Panc1 (cell line): Measurements from ENCODE around the gene DBP. TPM values are rescaled to one million over a fixed set of nuclear protein-coding genes. Genes with fewer than 3 reads are reported as not detected.

Source experiments
- ATAC-seq: fragments of 200-7000 bp; cut with Tn5 transposase; 2 replicates; pipeline ENCODE4 v1.9.1; 2020; ENCODE audit warnings: mild to moderate bottlenecking, moderate library complexity
- BruUV-seq: library from RNA; stranded (reverse); fragments of 400-500 nt; replicated peaks from 2 replicates; lab custom pipeline; 2021; lab: Mats Ljungman, UMichigan
- CTCF ChIA-PET: fragments of 300-600 bp; sonication (Branson Sonifier 250); formaldehyde crosslinking; loops from one replicate; lab custom pipeline; 2022; ENCODE audit warnings: antibody characterized with exemption; lab: Charles Lee
- POLR2A ChIA-PET: fragments of 300-600 bp; sonication (Branson Sonifier 250); formaldehyde crosslinking; loops from one replicate; lab custom pipeline; 2022; ENCODE audit warnings: antibody characterized with exemption; lab: Charles Lee
- DNase-seq: peaks from one replicate; pipeline ENCODE4 v3.0.0-alpha.2; 2010; ENCODE audit warnings: low read depth, low spot score
- H3K27ac ChIP-seq: 2 replicates; pipeline ENCODE4 v1.5.1; 2011; ENCODE audit warnings: mild to moderate bottlenecking, low read length, inconsistent platforms
- H3K27me3 ChIP-seq: fragments of 200-500 bp; sonication (Bioruptor generic); 2 replicates; pipeline ENCODE4 v1.6.0; 2014; ENCODE audit warnings: low read length, inconsistent platforms; ENCODE audit not compliant: control insufficient read depth, insufficient read depth
- H3K36me3 ChIP-seq: fragments of 200-500 bp; sonication (Bioruptor generic); 2 replicates; pipeline ENCODE4 v1.5.1; 2014; ENCODE audit warnings: inconsistent platforms, mild to moderate bottlenecking, low read length, moderate library complexity; ENCODE audit not compliant: control insufficient read depth, insufficient read depth
- H3K4me1 ChIP-seq: 2 replicates; pipeline ENCODE4 v1.5.1; 2011; ENCODE audit warnings: inconsistent platforms, mild to moderate bottlenecking, low read length, moderate library complexity; ENCODE audit not compliant: control insufficient read depth, insufficient read depth
- H3K4me3 ChIP-seq, 2 experiments: 2 replicates each; pipeline ENCODE4 v1.5.1; 2011 to 2012; ENCODE audit warnings: low read depth in 2 of 2, low read length in 2 of 2, mild to moderate bottlenecking in 2 of 2, inconsistent platforms in 1 of 2, moderate library complexity in 1 of 2
- H3K9me3 ChIP-seq: fragments of 200-500 bp; sonication (Bioruptor generic); 2 replicates; pipeline ENCODE4 v1.5.1; 2014; ENCODE audit warnings: low read depth, mild to moderate bottlenecking, inconsistent platforms, low read length, moderate library complexity; ENCODE audit not compliant: control insufficient read depth, insufficient read depth
- POLR2AphosphoS5 ChIP-seq: IDR thresholded peaks from 2 replicates; pipeline ENCODE4 v1.6.1; 2012; ENCODE audit warnings: mild to moderate bottlenecking, low read depth, low read length, moderate library complexity
- SIN3A ChIP-seq: IDR thresholded peaks from 2 replicates; pipeline ENCODE4 v1.6.1; 2012; ENCODE audit warnings: low read depth, mild to moderate bottlenecking, low read length, moderate library complexity, borderline replicate concordance; ENCODE audit not compliant: insufficient read depth
- TCF7L2 ChIP-seq: IDR thresholded peaks from 2 replicates; pipeline ENCODE4 v1.6.1; 2011; ENCODE audit warnings: mild to moderate bottlenecking, low read depth, low read length, inconsistent platforms
- in situ Hi-C: cut with HindIII; loops from 2 replicates; pipeline ENCODE4 v1.10.0; 2016; ENCODE audit warnings: low sequenced_read_pairs, low pct_unique_long_range_greater_than_20kb
- intact Hi-C: fragments of 100-400 bp; cut with micrococcal nuclease; formaldehyde crosslinking; loops from one replicate; pipeline ENCODE4 v1.10.0; 2022; ENCODE audit not compliant: unreplicated experiment
- total RNA-seq: library from RNA; stranded (reverse); gene quantifications from one replicate; pipeline ENCODE4 v1.2.1, GENCODE V29; 2021; ENCODE audit not compliant: unreplicated experiment
- TF ChIP-seq, protein P1 (sequence below), 2 experiments: IDR thresholded peaks; 2 replicates each; pipeline ENCODE4 v1.6.1; 2011 to 2012; ENCODE audit warnings: low read depth in 2 of 2, control low read depth in 1 of 2, low read length in 1 of 2, mild to moderate bottlenecking in 1 of 2, moderate library complexity in 1 of 2; ENCODE audit not compliant: insufficient read depth in 1 of 2
- TF ChIP-seq, protein P2 (sequence below): fragments of 450-650 bp; IDR thresholded peaks from 2 replicates; pipeline ENCODE4 v1.5.1; 2017; ENCODE audit warnings: mild to moderate bottlenecking

The DBP gene
- total RNA-seq, 1 experiment from 2014 or later = 7.4 TPM

DNA sequence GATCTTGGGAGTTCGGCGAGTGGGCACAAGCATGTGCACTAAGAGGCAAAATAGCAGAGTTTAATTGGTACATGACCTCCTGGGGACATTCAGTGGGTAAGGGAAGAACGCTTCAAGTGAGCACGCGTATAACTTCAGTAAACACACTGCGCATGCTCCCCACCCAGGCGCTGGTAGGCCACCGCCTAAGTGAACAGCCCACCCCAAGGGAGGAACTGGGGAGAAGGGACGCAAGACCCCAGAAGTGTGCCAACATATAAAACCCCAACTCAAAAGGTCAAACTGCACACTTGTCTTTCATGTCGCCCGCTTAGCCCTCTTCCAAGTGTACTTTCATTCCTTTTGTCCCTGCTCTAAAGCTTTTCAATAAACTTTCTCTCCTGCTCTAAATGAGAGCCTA lies 46.2 kb upstream of the DBP start:
- H3K36me3 ChIP-seq = no peaks in the 10 kb centered on the region
- no peak overlapping the region for H3K4me3 ChIP-seq
- no peaks in the 10 kb centered on the region for H3K27me3 ChIP-seq
- CTCF ChIA-PET = no interaction called here
- no peaks in the 10 kb centered on the region for H3K4me1 ChIP-seq
- intact Hi-C loops = no loop called here
- in situ Hi-C loops = no loop called here
- no peak for DNase-seq
- BruUV-seq = no TSS peak
- no peaks in the 10 kb centered on the region for H3K9me3 ChIP-seq
- ATAC-seq = no peak
- POLR2A ChIA-PET = no interaction called here
- TF ChIP-seq POLR2AphosphoS5 = no peak
- TF ChIP-seq, protein P1, sequence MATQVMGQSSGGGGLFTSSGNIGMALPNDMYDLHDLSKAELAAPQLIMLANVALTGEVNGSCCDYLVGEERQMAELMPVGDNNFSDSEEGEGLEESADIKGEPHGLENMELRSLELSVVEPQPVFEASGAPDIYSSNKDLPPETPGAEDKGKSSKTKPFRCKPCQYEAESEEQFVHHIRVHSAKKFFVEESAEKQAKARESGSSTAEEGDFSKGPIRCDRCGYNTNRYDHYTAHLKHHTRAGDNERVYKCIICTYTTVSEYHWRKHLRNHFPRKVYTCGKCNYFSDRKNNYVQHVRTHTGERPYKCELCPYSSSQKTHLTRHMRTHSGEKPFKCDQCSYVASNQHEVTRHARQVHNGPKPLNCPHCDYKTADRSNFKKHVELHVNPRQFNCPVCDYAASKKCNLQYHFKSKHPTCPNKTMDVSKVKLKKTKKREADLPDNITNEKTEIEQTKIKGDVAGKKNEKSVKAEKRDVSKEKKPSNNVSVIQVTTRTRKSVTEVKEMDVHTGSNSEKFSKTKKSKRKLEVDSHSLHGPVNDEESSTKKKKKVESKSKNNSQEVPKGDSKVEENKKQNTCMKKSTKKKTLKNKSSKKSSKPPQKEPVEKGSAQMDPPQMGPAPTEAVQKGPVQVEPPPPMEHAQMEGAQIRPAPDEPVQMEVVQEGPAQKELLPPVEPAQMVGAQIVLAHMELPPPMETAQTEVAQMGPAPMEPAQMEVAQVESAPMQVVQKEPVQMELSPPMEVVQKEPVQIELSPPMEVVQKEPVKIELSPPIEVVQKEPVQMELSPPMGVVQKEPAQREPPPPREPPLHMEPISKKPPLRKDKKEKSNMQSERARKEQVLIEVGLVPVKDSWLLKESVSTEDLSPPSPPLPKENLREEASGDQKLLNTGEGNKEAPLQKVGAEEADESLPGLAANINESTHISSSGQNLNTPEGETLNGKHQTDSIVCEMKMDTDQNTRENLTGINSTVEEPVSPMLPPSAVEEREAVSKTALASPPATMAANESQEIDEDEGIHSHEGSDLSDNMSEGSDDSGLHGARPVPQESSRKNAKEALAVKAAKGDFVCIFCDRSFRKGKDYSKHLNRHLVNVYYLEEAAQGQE (IDR thresholded peaks at IDR 0.05; ENCODE audit: insufficient read depth in 1 of 2, low read depth in 2 of 2, low read length in 1 of 2) = no peak
- no peak for TF ChIP-seq TCF7L2
- TF ChIP-seq, protein P2, sequence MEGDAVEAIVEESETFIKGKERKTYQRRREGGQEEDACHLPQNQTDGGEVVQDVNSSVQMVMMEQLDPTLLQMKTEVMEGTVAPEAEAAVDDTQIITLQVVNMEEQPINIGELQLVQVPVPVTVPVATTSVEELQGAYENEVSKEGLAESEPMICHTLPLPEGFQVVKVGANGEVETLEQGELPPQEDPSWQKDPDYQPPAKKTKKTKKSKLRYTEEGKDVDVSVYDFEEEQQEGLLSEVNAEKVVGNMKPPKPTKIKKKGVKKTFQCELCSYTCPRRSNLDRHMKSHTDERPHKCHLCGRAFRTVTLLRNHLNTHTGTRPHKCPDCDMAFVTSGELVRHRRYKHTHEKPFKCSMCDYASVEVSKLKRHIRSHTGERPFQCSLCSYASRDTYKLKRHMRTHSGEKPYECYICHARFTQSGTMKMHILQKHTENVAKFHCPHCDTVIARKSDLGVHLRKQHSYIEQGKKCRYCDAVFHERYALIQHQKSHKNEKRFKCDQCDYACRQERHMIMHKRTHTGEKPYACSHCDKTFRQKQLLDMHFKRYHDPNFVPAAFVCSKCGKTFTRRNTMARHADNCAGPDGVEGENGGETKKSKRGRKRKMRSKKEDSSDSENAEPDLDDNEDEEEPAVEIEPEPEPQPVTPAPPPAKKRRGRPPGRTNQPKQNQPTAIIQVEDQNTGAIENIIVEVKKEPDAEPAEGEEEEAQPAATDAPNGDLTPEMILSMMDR = no peak
- no peak for TF ChIP-seq SIN3A
- H3K27ac ChIP-seq = no peak overlapping the region

DNA sequence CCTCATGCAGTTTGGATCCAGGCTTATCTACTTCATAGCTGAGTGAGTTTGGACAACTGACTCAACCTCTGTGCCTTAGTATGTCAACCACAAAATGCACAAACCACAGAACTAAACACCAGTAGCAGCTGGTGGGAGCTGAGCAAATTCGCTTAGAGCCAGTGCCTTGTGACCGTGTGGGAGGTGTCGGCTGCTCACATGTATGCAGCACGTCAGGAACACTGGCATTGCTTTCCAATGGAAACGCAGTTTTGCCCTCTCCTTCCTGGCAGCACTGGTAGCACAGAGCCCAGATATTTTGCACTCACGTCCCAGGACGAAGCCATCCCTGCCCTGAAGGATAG lies 43.9 kb upstream of the DBP start:
- H3K9me3 ChIP-seq = no peaks in the 10 kb centered on the region
- no peaks in the 10 kb centered on the region for H3K36me3 ChIP-seq
- no peaks in the 10 kb centered on the region for H3K4me1 ChIP-seq
- no peak overlapping the region for H3K27ac ChIP-seq
- H3K4me3 ChIP-seq = no peak overlapping the region
- DNase-seq (no peak), ATAC-seq (no peak)
- no TSS peak for BruUV-seq
- in situ Hi-C loops (no loop called here), intact Hi-C loops (no loop called here)
- TF ChIP-seq TCF7L2 (no peak), POLR2AphosphoS5 (no peak), SIN3A (no peak)
- TF ChIP-seq, protein P1 (IDR thresholded peaks at IDR 0.05; ENCODE audit: insufficient read depth in 1 of 2, low read depth in 2 of 2, low read length in 1 of 2) = no peak
- TF ChIP-seq, protein P2 = no peak
- CTCF ChIA-PET = no interaction called here
- POLR2A ChIA-PET = no interaction called here
- no peaks in the 10 kb centered on the region for H3K27me3 ChIP-seq
